Spleen (tissue), 11 donors: ENCODE data around the gene MPZL1. TPM values are rescaled to one million over a fixed set of nuclear protein-coding genes. Genes with fewer than 3 reads are reported as not detected.

Experiments used
- DNase-seq: peaks from one replicate; pipeline ENCODE4 v3.0.0-alpha.2; 2020
- H3K27ac ChIP-seq, 8 donors: fragments of 200-600 bp; sonication (generic) in 7 of 8; 1 replicate in 4 of 8; 2 replicates in 4 of 8; pipeline versions ENCODE4 v1.5.0 to v1.8.0; 2016 to 2021; ENCODE audit warnings: inconsistent platforms in 4 of 8, mild to moderate bottlenecking in 4 of 8, moderate library complexity in 1 of 8
- H3K27me3 ChIP-seq, 7 donors: fragments of 200-600 bp; sonication (generic) in 6 of 7; replicated peaks in 1 of 7; 1 replicate in 4 of 7; 2 replicates in 3 of 7; pipeline versions ENCODE4 v1.5.0 to v1.8.0; 2016 to 2021; ENCODE audit warnings: inconsistent platforms in 3 of 7, mild to moderate bottlenecking in 1 of 7
- H3K36me3 ChIP-seq, 6 donors: fragments of 200-600 bp; sonication (generic) in 5 of 6; 1 replicate in 4 of 6; 2 replicates in 2 of 6; pipeline versions ENCODE4 v1.5.0 to v1.8.0; 2016 to 2021; ENCODE audit warnings: inconsistent platforms in 2 of 6
- H3K4me1 ChIP-seq, 6 donors: fragments of 200-600 bp; sonication (generic) in 5 of 6; 1 replicate in 3 of 6; 2 replicates in 3 of 6; pipeline versions ENCODE4 v1.5.0 to v1.8.0; 2016 to 2021; ENCODE audit warnings: inconsistent platforms in 3 of 6
- H3K4me3 ChIP-seq, 8 donors: fragments of 200-600 bp; sonication (generic) in 7 of 8; 1 replicate in 4 of 8; 2 replicates in 4 of 8; pipeline versions ENCODE4 v1.5.0 to v1.8.0; 2016 to 2021; ENCODE audit warnings: inconsistent platforms in 4 of 8, mild to moderate bottlenecking in 4 of 8, moderate library complexity in 2 of 8
- H3K9me3 ChIP-seq, 8 donors: fragments of 200-600 bp; sonication (generic) in 7 of 8; 1 replicate in 4 of 8; 2 replicates in 4 of 8; pipeline versions ENCODE4 v1.5.0 to v1.8.0; 2016 to 2021; ENCODE audit warnings: inconsistent platforms in 4 of 8
- CTCF ChIP-seq, 11 experiments: fragments of 200-600 bp in 7 of 11; fragments of 450-650 bp in 4 of 11; sonication (generic) in 4 of 11; IDR thresholded peaks in 8 of 11; conservative IDR thresholded peaks in 3 of 11; 1 replicate in 7 of 11; 2 replicates in 4 of 11; pipeline versions ENCODE4 v1.4.0 to v1.8.0; 2016 to 2021; ENCODE audit warnings: antibody characterized with exemption in 11 of 11, inconsistent platforms in 4 of 11, mild to moderate bottlenecking in 1 of 11
- POLR2A ChIP-seq, 3 donors: fragments of 450-650 bp; IDR thresholded peaks; one replicate each; pipeline ENCODE4 v1.5.1; 2017; ENCODE audit warnings: antibody characterized with exemption in 3 of 3, mild to moderate bottlenecking in 1 of 3
- POLR2AphosphoS5 ChIP-seq, 3 donors: sonication (generic); formaldehyde crosslinking; IDR thresholded peaks; one replicate each; pipeline ENCODE4 v1.5.1; 2017; ENCODE audit warnings: antibody characterized with exemption in 3 of 3
- WGBS, 5 donors: extraction: QIAGEN DNeasy Blood & Tissue Kit in 3 of 5; methylation state at CpG; one replicate each; pipeline versions ENCODE4 v1.1.5 to v1.1.7; 2013 to 2018; 5-methylcytosine and 5-hydroxymethylcytosine counted together
- intact Hi-C: fragments of 100-400 bp; cut with DNase I; formaldehyde crosslinking; loops from one replicate; pipeline ENCODE4 v1.15.0; 2023; ENCODE audit warnings: low total_unique reads
- polyA plus RNA-seq, 3 donors: library from polyadenylated mRNA; stranded (reverse); fragments of 200-250 nt; gene quantifications; one replicate each; pipeline ENCODE4 v1.2.1, GENCODE V29; 2013
- total RNA-seq, 7 donors: library from RNA; depleted of rRNA in 3 of 7; stranded (reverse); fragments of >200 nt in 3 of 7; fragmentation: NEBNext Ultra II Directional in 4 of 7; extraction: Animal tissue kit (Norgen Biotek cat#: 25700) in 4 of 7; gene quantifications; one replicate each; pipeline versions ENCODE4 v1.1.0 to v1.2.1, GENCODE V29; 2016 to 2021
- donor health status: healthy with polysubstance abuse.
- donor health status: DM: no; HTN: no; CAD: no; lungs with moderate emphysema.
- donor health status: DM: no; HTN: no; CAD: no.
- donor health status: Bipolar disorder and iron deficiency.
- donor health status: healthy.
- donor health status: DM: no; HTN: no; CAD: no.
- donor health status: DM: yes; HTN: yes; CAD: no.

Gene MPZL1
- total and polyA plus RNA-seq, 10 donors, result 12.0 to 65.8 (median 47.3) TPM

DNA sequence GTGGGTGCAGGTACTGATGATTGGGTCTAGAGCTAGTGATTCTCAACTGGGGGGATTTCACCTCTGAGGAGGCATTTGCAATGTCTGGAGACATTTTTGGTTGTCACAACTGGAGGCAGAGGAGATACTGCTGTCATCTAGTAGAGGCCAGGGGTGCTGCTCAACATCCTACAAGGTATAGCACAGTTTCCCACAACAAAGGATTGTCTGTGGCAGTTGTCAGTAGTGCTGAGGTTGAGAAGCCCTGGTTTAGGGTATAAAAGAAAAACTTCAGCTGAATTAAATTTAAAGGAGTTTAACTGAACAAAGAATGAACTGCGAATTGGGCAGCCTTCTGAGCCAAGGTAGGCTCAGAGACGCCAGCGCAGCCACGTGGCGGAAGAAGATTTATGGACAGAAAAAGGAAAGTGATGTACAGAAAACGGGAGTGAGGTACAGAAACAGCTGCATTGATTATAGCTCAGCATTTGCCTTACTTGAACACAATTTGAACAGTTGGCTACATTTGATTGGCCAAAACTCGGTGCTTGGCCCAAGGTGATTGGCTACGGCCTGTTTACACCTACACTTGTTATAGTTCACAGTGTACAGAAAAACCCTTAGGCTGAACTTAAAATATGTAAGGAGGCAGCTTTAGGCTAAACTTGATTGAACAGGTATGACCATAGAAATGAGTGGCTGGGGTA lies 40.4 kb downstream of the MPZL1 start:
- Histone ChIP-seq H3K4me3 (no peak overlapping the region), H3K9me3 (no peaks in the 10 kb centered on the region), H3K27ac (no peak overlapping the region), H3K36me3 (peaks cover 0 to 20% (median 2%) of the 10 kb centered on the region in 6 donors), H3K27me3 (no peaks in the 10 kb centered on the region), H3K4me1 (peaks cover 0 to 48% (median 12%) of the 10 kb centered on the region in 6 donors)
- intact Hi-C loops, result no loop called here
- 85 to 92% (median 90%) methylated on average over 8 of the region's 8 CpGs for WGBS, 5 donors
- DNase-seq, result no peak
- TF ChIP-seq CTCF (IDR thresholded peaks at IDR 0.05 in 8 of 11, conservative IDR thresholded peaks at IDR 0.05 in 3 of 11) (no peak), POLR2A (IDR thresholded peaks at IDR 0.05) (no peak), POLR2AphosphoS5 (IDR thresholded peaks at IDR 0.05) (no peak)

- WGBS, 5 donors, result 64 to 86% (median 73%) methylated on average over 5 of the region's 5 CpGs
Measured at GRCh38 chr1:167763525-167764220, 41.9 kb downstream of the MPZL1 start.

GRCh38 chr1:167764458-167765330 lies 42.9 kb downstream of the MPZL1 start:
- no peak for TF ChIP-seq POLR2A (IDR thresholded peaks at IDR 0.05)
- H3K4me1 ChIP-seq, result peaks cover 0 to 52% (median 12%) of the 10 kb centered on the region in 6 donors
- H3K4me3 ChIP-seq, result no peak overlapping the region
- 84 to 95% (median 87%) methylated on average over 5 of the region's 5 CpGs for WGBS, 5 donors
- intact Hi-C loops, result no loop called here
- peaks cover 0 to 40% (median 10%) of the 10 kb centered on the region in 6 donors for H3K36me3 ChIP-seq
- H3K27ac ChIP-seq, result peak overlapping the region in 1 of 8 donors; percentile 37
- DNase-seq, result no peak
- no peaks in the 10 kb centered on the region for H3K9me3 ChIP-seq
- H3K27me3 ChIP-seq, result no peaks in the 10 kb centered on the region

More at GRCh38 chr1:167763525-167764220, 41.9 kb downstream of the MPZL1 start:
- Histone ChIP-seq H3K36me3 (peaks cover 0 to 30% (median 6%) of the 10 kb centered on the region in 6 donors), H3K9me3 (no peaks in the 10 kb centered on the region), H3K27me3 (no peaks in the 10 kb centered on the region), H3K4me3 (no peak overlapping the region), H3K4me1 (peaks cover 0 to 52% (median 12%) of the 10 kb centered on the region in 6 donors), H3K27ac (peak overlapping the region in 3 of 8 donors; percentile 5 to 37 (median 9))
- no peak for DNase-seq
- intact Hi-C loops, result no loop called here
- TF ChIP-seq POLR2A (IDR thresholded peaks at IDR 0.05) (no peak), POLR2AphosphoS5 (IDR thresholded peaks at IDR 0.05) (no peak), CTCF (IDR thresholded peaks at IDR 0.05 in 8 of 11, conservative IDR thresholded peaks at IDR 0.05 in 3 of 11) (no peak)

DNA sequence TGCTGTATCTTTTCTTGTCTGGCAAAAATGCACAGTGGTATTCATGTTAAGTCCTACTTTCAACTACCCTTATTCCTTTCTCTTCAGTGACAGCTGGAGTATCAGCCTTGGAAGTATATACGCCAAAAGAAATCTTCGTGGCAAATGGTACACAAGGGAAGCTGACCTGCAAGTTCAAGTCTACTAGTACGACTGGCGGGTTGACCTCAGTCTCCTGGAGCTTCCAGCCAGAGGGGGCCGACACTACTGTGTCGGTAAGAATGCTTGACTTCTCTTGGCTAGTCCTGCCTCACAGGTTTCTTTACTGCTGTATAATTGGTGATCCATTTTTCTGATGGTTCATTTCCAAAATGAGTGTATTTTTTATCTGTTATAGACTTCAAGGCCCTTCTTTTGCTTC lies 43.7 kb downstream of the MPZL1 start:
- WGBS, 5 donors, result 90 to 96% (median 93%) methylated on average over 6 of the region's 6 CpGs
- intact Hi-C loops, result no loop called here

More for the DNA sequence above, 43.7 kb downstream of the MPZL1 start:
- Histone ChIP-seq H3K36me3 (peaks cover 0 to 48% (median 10%) of the 10 kb centered on the region in 6 donors), H3K27ac (no peak overlapping the region), H3K27me3 (no peaks in the 10 kb centered on the region), H3K4me3 (no peak overlapping the region), H3K4me1 (peaks cover 0 to 52% (median 12%) of the 10 kb centered on the region in 6 donors), H3K9me3 (no peaks in the 10 kb centered on the region)
- TF ChIP-seq POLR2AphosphoS5 (IDR thresholded peaks at IDR 0.05) (no peak), POLR2A (IDR thresholded peaks at IDR 0.05) (no peak)
- no peak for DNase-seq
